Liver (tissue), 9 donors: ENCODE measurements around the gene IQGAP2. TPM values are rescaled to one million over a fixed set of nuclear protein-coding genes. Genes with fewer than 3 reads are reported as not detected.

Source experiments
- DNase-seq: peaks from one replicate; pipeline ENCODE4 v3.0.0-alpha.2; 2017; ENCODE audit warnings: low spot score
- H3K27ac ChIP-seq, 2 donors: one replicate each; pipeline ENCODE4 v1.7.0; 2013; ENCODE audit warnings: inconsistent platforms in 2 of 2, low read length in 2 of 2, control low read depth in 1 of 2, low read depth in 1 of 2, mild to moderate bottlenecking in 1 of 2
- H3K27me3 ChIP-seq, 4 donors: one replicate each; pipeline versions ENCODE4 v1.6.1 to v1.7.0; 2013; ENCODE audit warnings: low read length in 3 of 4, inconsistent platforms in 1 of 4, mild to moderate bottlenecking in 1 of 4, moderate library complexity in 1 of 4; ENCODE audit not compliant: control insufficient read depth in 4 of 4, insufficient read depth in 4 of 4
- H3K36me3 ChIP-seq, 4 donors: one replicate each; pipeline versions ENCODE4 v1.6.1 to v1.7.0; 2013; ENCODE audit warnings: low read length in 3 of 4, mild to moderate bottlenecking in 3 of 4, low read depth in 1 of 4, moderate library complexity in 1 of 4; ENCODE audit not compliant: control insufficient read depth in 4 of 4, insufficient read depth in 3 of 4
- H3K4me1 ChIP-seq, 4 donors: one replicate each; pipeline versions ENCODE4 v1.6.1 to v1.7.0; 2013; ENCODE audit warnings: low read length in 3 of 4, mild to moderate bottlenecking in 3 of 4, moderate library complexity in 1 of 4; ENCODE audit not compliant: control insufficient read depth in 4 of 4, insufficient read depth in 4 of 4
- H3K4me3 ChIP-seq, 3 donors: one replicate each; pipeline versions ENCODE4 v1.6.1 to v1.7.0; 2013; ENCODE audit warnings: low read length in 3 of 3, control low read depth in 1 of 3, low read depth in 1 of 3, mild to moderate bottlenecking in 1 of 3
- H3K9ac ChIP-seq, 2 donors: one replicate each; pipeline ENCODE4 v1.7.0; 2013; ENCODE audit warnings: low read length in 2 of 2, mild to moderate bottlenecking in 2 of 2, moderate library complexity in 2 of 2, control low read depth in 1 of 2, low read depth in 1 of 2
- H3K9me3 ChIP-seq, 4 donors: one replicate each; pipeline versions ENCODE4 v1.6.1 to v1.7.0; 2013; ENCODE audit warnings: low read length in 3 of 4; ENCODE audit not compliant: control insufficient read depth in 4 of 4
- ATF3 ChIP-seq: IDR thresholded peaks from 2 replicates; pipeline ENCODE4 v1.6.1; 2016; ENCODE audit warnings: antibody characterized with exemption
- EGR1 ChIP-seq, 2 donors: IDR thresholded peaks; 2 replicates each; pipeline ENCODE4 v1.6.1; 2016 to 2018; ENCODE audit warnings: antibody characterized with exemption in 2 of 2, low read depth in 2 of 2
- FOXA1 ChIP-seq: IDR thresholded peaks from 2 replicates; pipeline ENCODE4 v1.6.1; 2016; ENCODE audit warnings: antibody characterized with exemption
- FOXA2 ChIP-seq: IDR thresholded peaks from 2 replicates; pipeline ENCODE4 v1.6.1; 2016; ENCODE audit warnings: antibody characterized with exemption
- GABPA ChIP-seq, 2 donors: IDR thresholded peaks in 1 of 2; conservative IDR thresholded peaks in 1 of 2; 2 replicates each; pipeline ENCODE4 v1.6.1; 2016; ENCODE audit warnings: antibody characterized with exemption in 2 of 2, mild to moderate bottlenecking in 1 of 2, moderate library complexity in 1 of 2
- HNF4A ChIP-seq, 2 donors: conservative IDR thresholded peaks; 2 replicates each; pipeline ENCODE4 v1.6.1; 2016; ENCODE audit warnings: antibody characterized with exemption in 2 of 2, mild to moderate bottlenecking in 2 of 2
- HNF4G ChIP-seq: IDR thresholded peaks from 2 replicates; pipeline ENCODE4 v1.6.1; 2016; ENCODE audit warnings: antibody characterized with exemption
- JUND ChIP-seq, 2 donors: IDR thresholded peaks; 2 replicates each; pipeline ENCODE4 v1.6.1; 2016; ENCODE audit warnings: antibody characterized with exemption in 2 of 2
- MAX ChIP-seq: IDR thresholded peaks from 2 replicates; pipeline ENCODE4 v1.6.1; 2016; ENCODE audit warnings: antibody characterized with exemption
- NR2F2 ChIP-seq: IDR thresholded peaks from 2 replicates; pipeline ENCODE4 v1.6.1; 2016; ENCODE audit warnings: antibody characterized with exemption
- RAD21 ChIP-seq, 2 donors: IDR thresholded peaks; 2 replicates each; pipeline ENCODE4 v1.6.1; 2016; ENCODE audit warnings: antibody characterized with exemption in 2 of 2, mild to moderate bottlenecking in 2 of 2
- RXRA ChIP-seq, 2 donors: IDR thresholded peaks; 2 replicates each; pipeline ENCODE4 v1.6.1; 2017 to 2018; ENCODE audit warnings: antibody characterized with exemption in 2 of 2, mild to moderate bottlenecking in 1 of 2
- SP1 ChIP-seq: IDR thresholded peaks from 2 replicates; pipeline ENCODE4 v1.6.1; 2018; ENCODE audit warnings: antibody characterized with exemption, mild to moderate bottlenecking
- TAF1 ChIP-seq: conservative IDR thresholded peaks from 2 replicates; pipeline ENCODE4 v1.6.1; 2016; ENCODE audit warnings: antibody characterized with exemption, mild to moderate bottlenecking
- YY1 ChIP-seq: IDR thresholded peaks from 2 replicates; pipeline ENCODE4 v1.6.1; 2016; ENCODE audit warnings: antibody characterized with exemption, mild to moderate bottlenecking
- ZBTB33 ChIP-seq: IDR thresholded peaks from 2 replicates; pipeline ENCODE4 v1.6.1; 2016; ENCODE audit warnings: antibody characterized with exemption
- WGBS: extraction: QIAGEN DNeasy Blood & Tissue Kit; methylation state at CpG from one replicate; pipeline ENCODE4 v1.1.7; 2013; 5-methylcytosine and 5-hydroxymethylcytosine counted together
- polyA plus RNA-seq, 2 donors: library from polyadenylated mRNA; stranded (reverse) in 1 of 2; unstranded in 1 of 2; fragments of 200-250 nt in 1 of 2; fragments of >200 nt in 1 of 2; fragmentation: Nextera tagmentation in 1 of 2; extraction: Ambion mirVana in 1 of 2; gene quantifications; one replicate each; pipeline versions ENCODE4 v1.2.1 to v1.2.3, GENCODE V29; 2013 to 2015
- total RNA-seq, 2 donors: library from RNA; depleted of rRNA; stranded (reverse); fragments of >200 nt; gene quantifications; one replicate each; pipeline ENCODE4 v1.2.3, GENCODE V29; 2014
- TF ChIP-seq, protein P1 (sequence below): fragments of 150-350 bp; IDR thresholded peaks from 2 replicates; pipeline ENCODE4 v1.5.1; 2017; ENCODE audit warnings: improper control_type of control experiment, low read depth, low read length; ENCODE audit not compliant: missing input control
- TF ChIP-seq, protein P2 (sequence below): IDR thresholded peaks from 2 replicates; pipeline ENCODE4 v1.6.1; 2016; ENCODE audit warnings: antibody characterized with exemption, mild to moderate bottlenecking
- donor health status: healthy.
- donor health status: healthy.
- donor health status: healthy.
- donor health status: healthy.
- donor health status: healthy.

Gene IQGAP2
- total and polyA plus RNA-seq, 4 donors: 41.5 to 205 (median 102) TPM

GRCh38 chr5:76723266-76723665 is 320.2 kb downstream of the IQGAP2 start:
- Histone ChIP-seq H3K27ac (no peak overlapping the region), H3K36me3 (peaks cover 0 to 2% (median 0%) of the 10 kb centered on the region in 4 donors), H3K27me3 (no peaks in the 10 kb centered on the region), H3K4me1 (no peaks in the 10 kb centered on the region), H3K9ac (no peak overlapping the region), H3K9me3 (no peaks in the 10 kb centered on the region), H3K4me3 (no peak overlapping the region)
- WGBS: 87% methylated on average over 1 of the region's 1 CpG
- TF ChIP-seq ATF3 (no peak), NR2F2 (no peak)
- no peak for DNase-seq

GRCh38 chr5:76723906-76724305 is 320.8 kb downstream of the IQGAP2 start:
- Histone ChIP-seq H3K4me1 (no peaks in the 10 kb centered on the region), H3K4me3 (no peak overlapping the region), H3K36me3 (peaks cover 0 to 2% (median 0%) of the 10 kb centered on the region in 4 donors), H3K9me3 (no peaks in the 10 kb centered on the region), H3K9ac (no peak overlapping the region), H3K27ac (no peak overlapping the region), H3K27me3 (no peaks in the 10 kb centered on the region)
- 86% methylated on average over 1 of the region's 1 CpG for WGBS
- no peak for TF ChIP-seq RAD21 (IDR thresholded peaks at IDR 0.05)
- TF ChIP-seq FOXA1: no peak
- TF ChIP-seq EGR1 (IDR thresholded peaks at IDR 0.05; ENCODE audit: low read depth in 2 of 2): no peak
- TF ChIP-seq, protein P1, sequence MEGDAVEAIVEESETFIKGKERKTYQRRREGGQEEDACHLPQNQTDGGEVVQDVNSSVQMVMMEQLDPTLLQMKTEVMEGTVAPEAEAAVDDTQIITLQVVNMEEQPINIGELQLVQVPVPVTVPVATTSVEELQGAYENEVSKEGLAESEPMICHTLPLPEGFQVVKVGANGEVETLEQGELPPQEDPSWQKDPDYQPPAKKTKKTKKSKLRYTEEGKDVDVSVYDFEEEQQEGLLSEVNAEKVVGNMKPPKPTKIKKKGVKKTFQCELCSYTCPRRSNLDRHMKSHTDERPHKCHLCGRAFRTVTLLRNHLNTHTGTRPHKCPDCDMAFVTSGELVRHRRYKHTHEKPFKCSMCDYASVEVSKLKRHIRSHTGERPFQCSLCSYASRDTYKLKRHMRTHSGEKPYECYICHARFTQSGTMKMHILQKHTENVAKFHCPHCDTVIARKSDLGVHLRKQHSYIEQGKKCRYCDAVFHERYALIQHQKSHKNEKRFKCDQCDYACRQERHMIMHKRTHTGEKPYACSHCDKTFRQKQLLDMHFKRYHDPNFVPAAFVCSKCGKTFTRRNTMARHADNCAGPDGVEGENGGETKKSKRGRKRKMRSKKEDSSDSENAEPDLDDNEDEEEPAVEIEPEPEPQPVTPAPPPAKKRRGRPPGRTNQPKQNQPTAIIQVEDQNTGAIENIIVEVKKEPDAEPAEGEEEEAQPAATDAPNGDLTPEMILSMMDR: no peak
- TF ChIP-seq SP1: no peak
- TF ChIP-seq GABPA (IDR thresholded peaks at IDR 0.05 in 1 of 2, conservative IDR thresholded peaks at IDR 0.05 in 1 of 2): no peak
- TF ChIP-seq NR2F2: no peak
- no peak for TF ChIP-seq HNF4G
- TF ChIP-seq ZBTB33: no peak
- no peak for TF ChIP-seq HNF4A (conservative IDR thresholded peaks at IDR 0.05)
- no peak for TF ChIP-seq JUND (IDR thresholded peaks at IDR 0.05)
- TF ChIP-seq, protein P2, sequence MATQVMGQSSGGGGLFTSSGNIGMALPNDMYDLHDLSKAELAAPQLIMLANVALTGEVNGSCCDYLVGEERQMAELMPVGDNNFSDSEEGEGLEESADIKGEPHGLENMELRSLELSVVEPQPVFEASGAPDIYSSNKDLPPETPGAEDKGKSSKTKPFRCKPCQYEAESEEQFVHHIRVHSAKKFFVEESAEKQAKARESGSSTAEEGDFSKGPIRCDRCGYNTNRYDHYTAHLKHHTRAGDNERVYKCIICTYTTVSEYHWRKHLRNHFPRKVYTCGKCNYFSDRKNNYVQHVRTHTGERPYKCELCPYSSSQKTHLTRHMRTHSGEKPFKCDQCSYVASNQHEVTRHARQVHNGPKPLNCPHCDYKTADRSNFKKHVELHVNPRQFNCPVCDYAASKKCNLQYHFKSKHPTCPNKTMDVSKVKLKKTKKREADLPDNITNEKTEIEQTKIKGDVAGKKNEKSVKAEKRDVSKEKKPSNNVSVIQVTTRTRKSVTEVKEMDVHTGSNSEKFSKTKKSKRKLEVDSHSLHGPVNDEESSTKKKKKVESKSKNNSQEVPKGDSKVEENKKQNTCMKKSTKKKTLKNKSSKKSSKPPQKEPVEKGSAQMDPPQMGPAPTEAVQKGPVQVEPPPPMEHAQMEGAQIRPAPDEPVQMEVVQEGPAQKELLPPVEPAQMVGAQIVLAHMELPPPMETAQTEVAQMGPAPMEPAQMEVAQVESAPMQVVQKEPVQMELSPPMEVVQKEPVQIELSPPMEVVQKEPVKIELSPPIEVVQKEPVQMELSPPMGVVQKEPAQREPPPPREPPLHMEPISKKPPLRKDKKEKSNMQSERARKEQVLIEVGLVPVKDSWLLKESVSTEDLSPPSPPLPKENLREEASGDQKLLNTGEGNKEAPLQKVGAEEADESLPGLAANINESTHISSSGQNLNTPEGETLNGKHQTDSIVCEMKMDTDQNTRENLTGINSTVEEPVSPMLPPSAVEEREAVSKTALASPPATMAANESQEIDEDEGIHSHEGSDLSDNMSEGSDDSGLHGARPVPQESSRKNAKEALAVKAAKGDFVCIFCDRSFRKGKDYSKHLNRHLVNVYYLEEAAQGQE: no peak
- TF ChIP-seq ATF3: no peak
- TF ChIP-seq TAF1: no peak
- TF ChIP-seq MAX: no peak
- TF ChIP-seq RXRA (IDR thresholded peaks at IDR 0.05): no peak
- no peak for TF ChIP-seq FOXA2
- no peak for TF ChIP-seq YY1
- no peak for DNase-seq
